HG02610 (cell line): ENCODE data around the gene BACH2.
"Not testable (repeated sequence)": the region's sequence is repeated elsewhere in the genome, so short reads cannot be mapped to it uniquely, and the experiment has no call there.

ENCODE experiments used
- ATAC-seq: cut with Tn5 transposase; IDR thresholded peaks from one replicate; pipeline ENCODE4 v1.9.1; 2021; ENCODE audit warnings: mild to moderate bottlenecking, moderate library complexity; ENCODE audit not compliant: unreplicated experiment

Gene BACH2

GRCh38 chr6:90040931-90041330, 255.7 kb downstream of the BACH2 start:
- ATAC-seq, result no peak

GRCh38 chr6:90039911-90040310, 256.7 kb downstream of the BACH2 start:
- ATAC-seq, result no peak

DNA sequence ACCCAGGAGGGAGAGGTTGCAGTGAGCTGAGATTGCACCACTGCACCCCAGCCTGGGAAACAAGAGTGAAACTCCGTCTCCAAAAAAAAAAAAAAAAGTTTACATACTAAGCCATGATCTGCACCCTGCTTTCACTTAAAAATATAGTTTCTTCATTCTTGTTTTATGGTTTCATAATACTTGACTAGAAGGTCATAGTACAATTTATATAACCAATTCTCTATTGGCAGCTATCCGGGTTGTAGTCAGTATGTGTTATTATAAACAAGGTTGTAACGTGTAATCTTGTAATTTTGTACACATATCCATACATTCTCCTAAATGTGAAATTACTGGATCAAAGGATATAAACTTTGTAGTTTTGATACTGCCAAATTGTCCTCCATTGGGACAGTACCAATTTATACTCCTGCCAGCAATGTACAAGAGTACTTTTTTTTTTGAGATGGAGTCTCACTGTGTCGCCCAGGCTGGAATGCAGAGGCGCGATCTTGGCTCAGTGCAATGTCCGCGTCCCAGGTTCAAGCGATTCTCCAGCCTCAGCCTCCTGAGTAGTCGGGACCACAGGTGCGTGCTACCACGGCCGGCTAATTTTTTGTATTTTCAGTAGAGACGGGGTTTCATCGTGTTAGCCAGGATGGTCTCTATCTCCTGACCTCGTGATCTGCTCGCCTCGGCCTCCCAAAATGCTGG, 257.5 kb downstream of the BACH2 start:
- ATAC-seq, result no peak

- ATAC-seq, result no peak
Observed at GRCh38 chr6:90036963-90037362, 259.7 kb downstream of the BACH2 start.

- ATAC-seq, result no peak
Observed at GRCh38 chr6:90035047-90035723, 261.5 kb downstream of the BACH2 start.

DNA sequence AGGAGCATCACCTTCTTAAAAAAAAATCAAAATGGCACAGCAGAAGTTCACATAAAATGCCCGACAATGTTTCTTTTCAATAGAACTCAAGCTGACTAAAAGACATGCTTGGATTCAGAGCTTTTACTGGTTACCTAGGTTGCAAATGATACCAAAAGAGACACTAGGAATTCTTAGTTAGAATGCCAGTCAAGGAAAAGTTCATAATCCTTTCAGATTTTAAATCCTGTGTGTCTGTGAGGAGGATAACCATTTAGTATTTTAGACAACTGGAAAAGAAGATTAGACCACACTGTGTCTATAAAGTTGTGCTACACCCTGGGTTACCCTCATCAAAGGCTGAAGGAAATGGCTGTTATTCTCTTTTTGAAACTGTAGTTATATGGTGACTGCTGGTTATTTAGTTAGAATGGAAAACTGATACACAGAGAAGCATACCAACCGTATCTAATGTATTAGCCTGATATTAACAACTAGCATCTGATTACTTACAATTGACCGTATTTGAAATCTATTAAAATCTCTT, 262.8 kb downstream of the BACH2 start:
- no peak for ATAC-seq

- not testable (repeated sequence) for ATAC-seq
Observed at GRCh38 chr6:90032489-90033212, 264.0 kb downstream of the BACH2 start.

DNA sequence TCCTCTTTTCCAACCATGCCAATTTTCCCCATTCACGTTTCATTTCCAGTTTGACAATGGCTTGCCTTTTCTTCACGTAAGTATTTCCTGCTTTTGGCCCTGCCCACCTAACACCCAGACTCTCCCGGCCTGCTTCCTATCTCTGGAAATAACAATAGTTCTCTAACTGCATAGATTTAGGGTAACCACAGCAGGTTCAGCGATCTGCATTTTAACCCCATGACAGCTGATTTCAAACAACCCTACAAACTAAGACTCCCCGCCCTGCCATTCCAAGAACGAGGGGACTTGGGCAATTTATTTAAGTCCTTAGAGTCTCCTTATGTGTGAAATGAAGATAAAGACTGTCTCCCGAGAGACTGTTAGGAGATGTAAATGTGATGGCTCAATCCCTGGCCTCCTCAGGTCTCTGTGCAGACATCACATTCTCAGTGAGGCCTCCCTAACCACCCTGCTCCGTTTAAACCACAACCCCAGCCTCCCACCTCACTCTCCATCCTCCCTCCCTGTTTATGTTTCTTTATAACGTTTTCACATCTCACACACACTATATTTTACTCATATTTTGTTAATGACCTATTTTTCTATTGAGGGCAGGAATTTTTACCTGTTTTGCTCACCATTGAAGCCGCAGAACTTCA, 267.5 kb downstream of the BACH2 start:
- no peak for ATAC-seq

DNA sequence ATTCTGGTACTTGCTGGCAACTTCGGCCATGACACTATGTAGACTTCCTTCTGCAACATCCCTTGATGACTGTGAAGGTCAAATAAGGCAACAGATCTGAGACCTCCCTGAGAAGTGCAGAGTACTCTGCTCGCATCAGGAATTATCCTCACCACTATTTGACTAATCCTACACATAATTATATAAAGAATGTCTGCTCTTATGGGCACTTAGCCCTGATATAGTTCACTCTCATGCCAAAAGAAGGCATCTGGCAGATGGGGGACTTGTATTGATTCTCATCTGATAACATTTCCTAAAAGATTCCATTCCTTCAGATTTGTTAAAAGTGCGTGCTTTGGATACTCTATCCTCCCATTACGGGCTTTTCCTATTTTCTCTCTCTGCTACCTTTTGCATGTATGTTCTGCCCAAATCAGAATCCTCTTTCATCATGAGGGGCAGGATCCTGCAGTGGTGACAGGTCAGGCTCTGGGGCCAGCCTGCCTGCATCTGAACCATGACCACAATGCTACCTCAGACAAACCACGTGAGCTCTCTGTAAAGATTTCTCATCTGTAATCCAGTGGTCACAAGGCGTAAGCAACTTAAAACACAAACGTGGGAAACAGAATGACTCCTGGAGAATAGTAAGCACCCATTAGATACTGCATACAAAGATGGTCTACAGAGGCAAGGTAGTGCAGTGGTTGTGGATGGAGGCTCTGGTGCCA, 268.4 kb downstream of the BACH2 start:
- no peak for ATAC-seq

DNA sequence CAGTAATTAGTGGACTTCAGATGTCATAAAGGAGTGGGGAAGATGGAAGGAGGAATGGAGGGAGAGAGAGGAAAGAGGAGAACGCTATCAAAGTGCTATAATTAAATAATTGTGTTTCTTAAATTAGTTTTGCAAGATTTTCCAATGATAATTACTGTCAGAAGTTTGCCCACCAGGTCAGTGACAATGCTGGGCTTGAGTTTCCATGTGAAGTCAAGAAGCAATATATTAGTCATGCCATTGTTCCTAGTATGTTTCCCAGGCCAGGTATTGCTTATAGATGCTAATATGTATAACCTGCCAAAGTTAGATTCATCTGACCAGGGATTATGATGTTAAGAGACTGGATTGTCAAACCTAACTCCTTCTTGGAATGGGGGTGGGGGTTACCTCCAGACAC, 270.4 kb downstream of the BACH2 start:
- ATAC-seq, result no peak

- no peak for ATAC-seq
Observed at GRCh38 chr6:90025523-90026061, 271.1 kb downstream of the BACH2 start.

GRCh38 chr6:90024633-90025032, 272.0 kb downstream of the BACH2 start:
- no peak for ATAC-seq

- no peak for ATAC-seq
Observed at GRCh38 chr6:90021711-90022110, 274.9 kb downstream of the BACH2 start.

- no peak for ATAC-seq
Observed at GRCh38 chr6:90020746-90021145, 275.9 kb downstream of the BACH2 start.

GRCh38 chr6:90019216-90019615, 277.4 kb downstream of the BACH2 start:
- no peak for ATAC-seq

- no peak for ATAC-seq
Observed at GRCh38 chr6:90015883-90016282, 280.8 kb downstream of the BACH2 start.

DNA sequence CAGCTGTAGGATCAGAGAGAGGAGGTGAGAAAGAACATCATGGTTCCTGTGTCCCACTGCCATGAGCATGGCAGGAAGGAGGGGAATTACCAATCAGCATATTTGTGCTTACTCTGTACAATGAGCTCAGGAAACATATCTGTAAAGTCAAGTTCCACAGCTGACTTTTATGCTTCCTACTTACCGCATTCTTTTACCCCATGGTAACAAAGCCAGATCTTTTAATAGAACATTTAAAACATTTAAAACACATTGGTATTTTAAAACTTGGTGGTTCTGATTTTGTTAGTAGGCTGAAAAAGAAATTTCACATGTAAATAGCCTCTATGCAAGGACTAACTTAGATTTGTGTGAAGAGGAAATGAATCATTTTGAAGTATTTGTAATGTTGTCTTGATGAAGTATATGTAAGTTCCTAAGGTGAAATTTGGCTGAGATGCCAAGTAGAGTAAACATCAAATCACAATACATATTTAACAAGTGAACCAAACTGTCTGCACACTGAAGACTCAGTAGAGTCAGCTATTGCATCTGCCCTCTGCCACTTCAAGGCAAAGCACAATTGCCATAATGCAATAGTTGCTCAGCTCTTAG, 287.6 kb downstream of the BACH2 start:
- ATAC-seq, result no peak

GRCh38 chr6:90008189-90008907, 288.3 kb downstream of the BACH2 start:
- peak; percentile 79 for ATAC-seq
